PFSK-1 (cell line): ENCODE results near the gene ALMS1.

Source experiments
- FOXP2 ChIP-seq: optimal IDR thresholded peaks from 2 replicates; pipeline ENCODE3; 2011; ENCODE audit warnings: borderline replicate concordance, control low read depth, inconsistent platforms; ENCODE audit not compliant: insufficient read depth; ENCODE audit errors: extremely low read length, extremely low read depth
- POLR2AphosphoS5 ChIP-seq: IDR thresholded peaks from 2 replicates; pipeline ENCODE4 v1.6.1; 2012; ENCODE audit warnings: low read depth, mild to moderate bottlenecking, control low read depth, low read length, moderate library complexity
- SIN3A ChIP-seq: IDR thresholded peaks from 2 replicates; pipeline ENCODE4 v1.6.1; 2012; ENCODE audit warnings: mild to moderate bottlenecking, low read length, moderate library complexity, borderline replicate concordance; ENCODE audit not compliant: insufficient read depth
- TAF1 ChIP-seq: IDR thresholded peaks from 2 replicates; pipeline ENCODE4 v1.6.1; 2012; ENCODE audit warnings: low read length, control low read depth, borderline replicate concordance; ENCODE audit not compliant: insufficient read depth
- TF ChIP-seq, protein P1 (sequence below), 2 experiments: IDR thresholded peaks; 2 replicates each; pipeline versions ENCODE4 v1.6.1 to v1.8.0; 2011 to 2012; ENCODE audit warnings: low read depth in 2 of 2, low read length in 2 of 2, control low read depth in 1 of 2, inconsistent platforms in 1 of 2, mild to moderate bottlenecking in 1 of 2, moderate library complexity in 1 of 2; ENCODE audit not compliant: insufficient read depth in 1 of 2

DNA sequence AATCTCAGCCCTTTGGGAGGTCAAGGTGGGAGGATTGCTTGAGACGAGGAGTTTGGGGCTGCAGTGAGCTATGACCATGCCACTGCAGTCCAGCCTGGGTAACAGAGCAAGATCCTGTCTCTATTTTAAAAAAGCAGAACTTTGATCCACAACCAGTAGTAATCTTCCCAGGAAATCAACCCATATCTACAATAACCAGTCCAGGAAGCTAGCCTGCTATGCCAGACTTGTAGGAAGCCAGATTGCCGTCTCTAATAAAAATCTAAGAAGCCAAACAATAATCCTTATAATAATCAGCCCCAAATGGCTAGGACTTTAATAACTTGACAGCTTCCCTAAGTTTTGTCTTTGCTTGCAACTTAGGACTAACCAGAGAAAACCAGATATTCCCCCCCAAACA lies 9.0 kb upstream of the ALMS1 start:
- TF ChIP-seq POLR2AphosphoS5 (no peak), TAF1 (no peak), SIN3A (no peak), FOXP2 (no peak)
- TF ChIP-seq, protein P1, sequence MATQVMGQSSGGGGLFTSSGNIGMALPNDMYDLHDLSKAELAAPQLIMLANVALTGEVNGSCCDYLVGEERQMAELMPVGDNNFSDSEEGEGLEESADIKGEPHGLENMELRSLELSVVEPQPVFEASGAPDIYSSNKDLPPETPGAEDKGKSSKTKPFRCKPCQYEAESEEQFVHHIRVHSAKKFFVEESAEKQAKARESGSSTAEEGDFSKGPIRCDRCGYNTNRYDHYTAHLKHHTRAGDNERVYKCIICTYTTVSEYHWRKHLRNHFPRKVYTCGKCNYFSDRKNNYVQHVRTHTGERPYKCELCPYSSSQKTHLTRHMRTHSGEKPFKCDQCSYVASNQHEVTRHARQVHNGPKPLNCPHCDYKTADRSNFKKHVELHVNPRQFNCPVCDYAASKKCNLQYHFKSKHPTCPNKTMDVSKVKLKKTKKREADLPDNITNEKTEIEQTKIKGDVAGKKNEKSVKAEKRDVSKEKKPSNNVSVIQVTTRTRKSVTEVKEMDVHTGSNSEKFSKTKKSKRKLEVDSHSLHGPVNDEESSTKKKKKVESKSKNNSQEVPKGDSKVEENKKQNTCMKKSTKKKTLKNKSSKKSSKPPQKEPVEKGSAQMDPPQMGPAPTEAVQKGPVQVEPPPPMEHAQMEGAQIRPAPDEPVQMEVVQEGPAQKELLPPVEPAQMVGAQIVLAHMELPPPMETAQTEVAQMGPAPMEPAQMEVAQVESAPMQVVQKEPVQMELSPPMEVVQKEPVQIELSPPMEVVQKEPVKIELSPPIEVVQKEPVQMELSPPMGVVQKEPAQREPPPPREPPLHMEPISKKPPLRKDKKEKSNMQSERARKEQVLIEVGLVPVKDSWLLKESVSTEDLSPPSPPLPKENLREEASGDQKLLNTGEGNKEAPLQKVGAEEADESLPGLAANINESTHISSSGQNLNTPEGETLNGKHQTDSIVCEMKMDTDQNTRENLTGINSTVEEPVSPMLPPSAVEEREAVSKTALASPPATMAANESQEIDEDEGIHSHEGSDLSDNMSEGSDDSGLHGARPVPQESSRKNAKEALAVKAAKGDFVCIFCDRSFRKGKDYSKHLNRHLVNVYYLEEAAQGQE (IDR thresholded peaks at IDR 0.05; ENCODE audit: insufficient read depth in 1 of 2, low read depth in 2 of 2, low read length in 2 of 2): no peak
